ENCODE measurements around the gene SRXN1.

SRXN1 gene

DNA sequence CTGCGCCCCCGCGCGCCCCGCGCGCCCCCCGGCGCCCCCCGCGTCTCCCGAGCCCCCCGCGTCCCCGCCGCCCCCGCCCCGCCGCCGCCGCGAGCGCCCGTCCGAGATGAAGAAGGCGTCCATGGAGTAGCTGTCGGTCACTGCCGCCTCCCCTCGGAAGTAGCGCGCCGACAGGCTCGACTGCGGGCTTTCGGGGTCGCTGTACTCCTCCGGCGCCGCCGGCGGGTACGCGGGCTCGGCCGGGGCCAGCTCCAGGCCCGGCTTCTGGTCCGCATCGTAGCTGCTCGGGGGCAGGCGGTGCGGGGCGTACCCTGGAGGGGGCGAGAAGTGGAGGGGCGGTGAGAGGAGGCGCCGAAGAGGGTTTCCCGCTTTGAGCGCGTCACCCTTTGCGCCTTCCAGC, 11.2 kb upstream of the SRXN1 start:
- no peak overlapping the region for H3K4me3 ChIP-seq (ENCODE audit: low read depth, low read length)
- no peak for DNase-seq (ENCODE audit: low read depth)
- TF ChIP-seq, protein P1, sequence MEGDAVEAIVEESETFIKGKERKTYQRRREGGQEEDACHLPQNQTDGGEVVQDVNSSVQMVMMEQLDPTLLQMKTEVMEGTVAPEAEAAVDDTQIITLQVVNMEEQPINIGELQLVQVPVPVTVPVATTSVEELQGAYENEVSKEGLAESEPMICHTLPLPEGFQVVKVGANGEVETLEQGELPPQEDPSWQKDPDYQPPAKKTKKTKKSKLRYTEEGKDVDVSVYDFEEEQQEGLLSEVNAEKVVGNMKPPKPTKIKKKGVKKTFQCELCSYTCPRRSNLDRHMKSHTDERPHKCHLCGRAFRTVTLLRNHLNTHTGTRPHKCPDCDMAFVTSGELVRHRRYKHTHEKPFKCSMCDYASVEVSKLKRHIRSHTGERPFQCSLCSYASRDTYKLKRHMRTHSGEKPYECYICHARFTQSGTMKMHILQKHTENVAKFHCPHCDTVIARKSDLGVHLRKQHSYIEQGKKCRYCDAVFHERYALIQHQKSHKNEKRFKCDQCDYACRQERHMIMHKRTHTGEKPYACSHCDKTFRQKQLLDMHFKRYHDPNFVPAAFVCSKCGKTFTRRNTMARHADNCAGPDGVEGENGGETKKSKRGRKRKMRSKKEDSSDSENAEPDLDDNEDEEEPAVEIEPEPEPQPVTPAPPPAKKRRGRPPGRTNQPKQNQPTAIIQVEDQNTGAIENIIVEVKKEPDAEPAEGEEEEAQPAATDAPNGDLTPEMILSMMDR (IDR thresholded peaks at IDR 0.05; ENCODE audit: low read depth, low read length, missing control alignments), result no peak

DNA sequence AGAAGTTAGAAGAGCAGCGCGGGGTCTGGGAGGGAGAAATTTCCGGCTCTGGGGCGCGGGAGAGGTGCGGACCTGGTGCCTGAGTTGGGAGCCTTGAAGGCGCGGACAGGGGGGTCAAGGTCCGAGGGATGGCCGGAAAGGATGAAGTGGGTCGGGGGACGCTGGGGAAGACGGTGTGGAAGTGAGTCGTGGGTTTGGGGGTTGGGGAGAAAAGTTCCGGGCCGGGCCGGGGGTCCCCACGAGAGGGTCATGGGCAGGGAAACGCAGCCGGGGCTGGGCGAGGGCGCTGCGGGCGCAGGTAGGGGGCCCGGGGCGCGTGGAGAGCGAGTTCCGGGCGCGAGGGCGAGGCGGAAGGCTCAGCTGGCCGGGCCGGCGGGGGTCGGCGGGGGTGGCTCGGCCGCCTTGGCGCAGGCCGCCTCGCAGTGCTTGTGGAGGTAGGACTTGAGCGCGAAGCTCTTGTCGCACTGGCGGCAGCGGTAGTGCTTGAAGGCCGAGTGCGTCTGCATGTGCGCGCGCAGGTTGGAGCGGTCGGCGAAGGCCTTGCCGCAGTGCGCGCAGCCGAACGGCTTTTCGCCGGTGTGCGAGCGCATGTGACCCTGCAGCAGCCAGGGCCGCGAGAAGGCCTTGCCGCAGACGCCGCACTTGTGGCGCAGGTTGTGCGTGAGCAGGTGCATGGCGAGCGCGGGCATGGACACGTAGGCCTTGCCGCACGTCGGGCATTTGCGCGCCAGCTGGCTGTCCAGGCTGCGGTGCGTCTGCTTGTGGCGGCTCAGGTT, 10.5 kb upstream of the SRXN1 start:
- TF ChIP-seq, protein P1 (IDR thresholded peaks at IDR 0.05; ENCODE audit: low read depth, low read length, missing control alignments), result no peak
- no peak for DNase-seq (ENCODE audit: low read depth)
- H3K4me3 ChIP-seq (ENCODE audit: low read depth, low read length), result no peak overlapping the region

DNA sequence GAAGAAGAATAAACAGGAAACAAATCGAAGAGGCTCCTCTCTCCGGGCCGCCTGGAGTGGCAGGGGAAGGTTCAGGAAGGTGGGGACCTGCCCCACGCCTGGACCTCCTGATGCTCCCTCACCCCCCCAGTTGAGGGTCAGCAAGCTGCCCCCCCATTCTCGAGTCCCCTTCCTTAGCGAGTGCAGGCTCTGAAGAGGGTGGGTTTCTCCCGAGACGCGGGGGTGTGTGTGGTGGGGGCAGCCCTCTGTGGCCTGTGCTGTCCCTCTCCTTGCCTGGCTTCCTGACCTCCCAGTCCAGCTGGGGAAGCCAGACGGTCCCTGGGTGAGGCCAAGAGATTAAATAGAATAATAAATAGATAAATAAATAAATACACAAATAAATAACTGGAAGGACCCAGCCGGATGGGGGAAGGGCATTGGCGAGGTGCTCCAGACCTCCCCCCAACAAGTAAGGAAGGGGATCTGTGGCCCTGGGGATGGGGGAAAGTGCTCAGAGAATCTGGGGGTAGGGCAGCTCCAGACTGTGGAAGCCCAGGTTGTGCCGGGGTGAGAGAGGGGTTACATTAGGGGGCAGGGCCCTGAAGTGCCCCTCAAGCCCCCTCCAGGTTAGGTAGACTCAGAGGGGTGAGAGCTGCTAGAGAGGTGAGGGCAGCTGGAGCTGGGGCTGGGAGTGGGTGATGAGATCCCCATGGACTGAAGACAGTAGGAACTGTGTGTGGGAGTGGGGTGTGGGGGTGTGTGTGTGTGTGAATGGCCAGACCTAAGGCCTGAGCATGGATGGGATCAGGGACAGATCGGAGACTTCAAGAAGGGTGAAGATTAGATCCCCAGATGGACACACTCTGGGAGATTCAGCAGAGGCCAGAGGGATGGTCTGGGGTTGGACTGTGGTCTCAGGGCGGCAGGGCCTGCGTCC, 9.5 kb upstream of the SRXN1 start:
- DNase-seq (ENCODE audit: low read depth), result no peak
- TF ChIP-seq, protein P1 (IDR thresholded peaks at IDR 0.05; ENCODE audit: low read depth, low read length, missing control alignments), result no peak
- no peak overlapping the region for H3K4me3 ChIP-seq (ENCODE audit: low read depth, low read length)

DNA sequence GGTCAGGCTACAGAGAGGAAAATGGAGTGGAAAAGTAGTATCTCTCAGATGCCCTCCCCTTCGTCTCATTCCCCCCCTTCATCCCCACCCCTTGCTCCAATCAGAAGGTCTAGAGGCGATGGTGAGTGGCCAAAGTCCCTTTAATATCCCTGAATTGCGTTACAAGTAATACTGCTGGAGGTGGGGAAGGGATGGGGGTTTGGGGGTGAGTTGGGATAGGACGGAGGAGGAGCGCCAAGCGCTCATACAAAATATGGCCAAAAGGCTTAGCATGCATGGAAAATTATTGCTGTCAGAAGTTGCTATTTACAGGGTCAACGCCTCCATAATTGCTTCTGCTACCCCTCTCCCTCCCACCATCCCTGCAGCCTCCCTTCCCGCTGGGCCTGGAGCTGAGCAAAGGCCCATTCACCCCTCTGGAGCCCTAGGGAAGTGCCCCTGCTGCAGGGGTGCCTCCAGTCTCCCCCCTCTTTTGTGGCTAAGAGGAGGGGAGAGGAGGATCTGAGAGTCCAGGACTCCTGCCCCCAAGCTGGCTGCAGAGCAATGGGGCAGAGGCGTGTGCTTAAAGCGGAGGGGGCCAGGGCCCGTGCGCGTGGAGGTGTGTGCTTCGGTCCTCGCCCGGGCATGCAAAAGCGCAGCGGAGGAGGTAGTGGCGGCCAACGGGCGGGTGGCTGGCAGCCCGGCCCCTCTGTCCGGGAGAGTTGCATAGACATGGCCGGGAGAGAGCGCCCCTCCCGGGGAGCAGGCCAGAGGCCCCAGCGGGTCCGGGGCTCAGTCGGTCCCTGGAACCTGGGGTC, 8.7 kb upstream of the SRXN1 start:
- H3K4me3 ChIP-seq (ENCODE audit: low read depth, low read length), result no peak overlapping the region
- TF ChIP-seq, protein P1 (IDR thresholded peaks at IDR 0.05; ENCODE audit: low read depth, low read length, missing control alignments), result no peak
- DNase-seq (ENCODE audit: low read depth), result no peak

DNA sequence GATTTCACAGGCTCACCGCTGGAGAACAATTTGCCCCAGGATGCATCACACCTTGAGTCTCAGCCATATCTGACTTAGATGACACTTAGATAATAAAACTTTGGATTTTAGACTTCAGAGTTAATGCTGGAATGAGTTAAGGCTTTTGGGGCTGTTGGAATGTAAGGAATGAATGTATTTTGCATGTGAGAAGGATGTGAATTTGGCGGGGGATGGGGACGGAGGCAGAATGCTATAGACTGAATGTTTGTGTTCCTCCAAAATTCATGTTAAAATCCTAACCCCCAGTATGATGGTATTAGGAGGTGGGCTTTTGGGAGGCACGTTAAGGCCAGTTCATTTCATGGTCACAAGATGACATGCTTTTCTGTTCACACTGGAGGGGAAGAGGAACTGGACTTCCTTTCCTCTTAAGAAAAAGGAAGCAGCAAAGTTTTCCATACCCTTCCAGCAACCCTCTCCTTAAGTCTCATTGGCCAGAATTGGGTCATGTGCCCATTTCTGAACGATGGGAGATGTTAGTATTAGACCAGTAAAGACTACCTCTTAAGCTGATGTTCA, 5.8 kb upstream of the SRXN1 start:
- TF ChIP-seq, protein P1 (IDR thresholded peaks at IDR 0.05; ENCODE audit: low read depth, low read length, missing control alignments), result no peak
- DNase-seq (ENCODE audit: low read depth), result no peak
- no peak overlapping the region for H3K4me3 ChIP-seq (ENCODE audit: low read depth, low read length)

DNA sequence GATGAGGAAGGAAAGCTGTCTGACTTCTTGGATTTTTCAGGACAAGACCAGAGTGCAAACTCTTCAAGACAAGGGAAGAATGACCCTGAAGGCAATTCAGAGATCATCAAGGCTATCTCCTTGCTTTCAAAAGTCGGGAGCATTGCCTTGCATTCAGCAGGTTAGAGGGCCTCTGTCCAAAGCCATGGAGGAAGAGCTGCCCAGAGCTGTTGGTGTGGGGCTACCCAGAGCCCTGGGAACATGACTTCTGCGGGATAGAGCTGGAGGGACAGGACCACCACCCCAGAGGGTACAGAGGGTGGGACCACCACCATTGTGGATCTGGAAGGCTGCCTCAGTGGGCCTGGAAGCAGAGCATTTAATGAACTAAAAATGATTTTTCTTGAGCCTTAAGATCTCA, 5.2 kb upstream of the SRXN1 start:
- TF ChIP-seq, protein P1 (IDR thresholded peaks at IDR 0.05; ENCODE audit: low read depth, low read length, missing control alignments), result no peak
- H3K4me3 ChIP-seq (ENCODE audit: low read depth, low read length), result no peak overlapping the region
- DNase-seq (ENCODE audit: low read depth), result no peak

All from GM12864 (cell line).